H1 (cell line): ENCODE results near the gene MAPK8. TPM values are rescaled to one million over a fixed set of nuclear protein-coding genes. Genes with fewer than 3 reads are reported as not detected.

ENCODE experiments used
- CTCF ChIA-PET: fragments of 300-600 bp; sonication (Branson Sonifier 250); formaldehyde crosslinking; loops from one replicate; lab custom pipeline; 2021; ENCODE audit not compliant: partially characterized antibody; lab: Charles Lee
- POLR2A ChIA-PET: fragments of 300-600 bp; sonication (Branson Sonifier 250); formaldehyde crosslinking; loops from one replicate; lab custom pipeline; 2021; ENCODE audit warnings: inconsistent platforms; ENCODE audit not compliant: partially characterized antibody; lab: Charles Lee
- DNase-seq, 2 experiments: peaks; one replicate each; pipeline versions ENCODE4 v3.0.0 to v3.0.0-alpha.2; 2010 to 2022; ENCODE audit warnings: low spot score in 2 of 2, low read depth in 1 of 2, mixed read lengths in 1 of 2
- FAIRE-seq: peaks from 2 replicates; lab custom pipeline; 2011; peaks lifted over from hg19 to GRCh38; lab: Jason Lieb, UNC
- H2AFZ ChIP-seq: 2 replicates; pipeline ENCODE4 v1.8.1; 2012; ENCODE audit warnings: low read length, inconsistent platforms
- H2AK5ac ChIP-seq: 2 replicates; pipeline ENCODE4 v1.6.1; 2013; ENCODE audit warnings: low read depth, low read length
- H2BK120ac ChIP-seq: replicated peaks from 2 replicates; pipeline ENCODE3; 2013; ENCODE audit warnings: low read depth, low read length, inconsistent platforms
- H2BK12ac ChIP-seq: 2 replicates; pipeline ENCODE4 v1.6.1; 2013; ENCODE audit warnings: low read depth, low read length
- H2BK15ac ChIP-seq: 2 replicates; pipeline ENCODE4 v1.6.1; 2013; ENCODE audit warnings: low read length
- H2BK20ac ChIP-seq: 2 replicates; pipeline ENCODE4 v1.6.1; 2013; ENCODE audit warnings: low read length
- H2BK5ac ChIP-seq: 2 replicates; pipeline ENCODE4 v1.6.1; 2013; ENCODE audit warnings: low read depth, low read length
- H3K14ac ChIP-seq: 2 replicates; pipeline ENCODE4 v1.6.1; 2013; ENCODE audit warnings: inconsistent platforms; ENCODE audit not compliant: insufficient read length
- H3K18ac ChIP-seq: 2 replicates; pipeline ENCODE4 v1.6.1; 2013; ENCODE audit warnings: low read length; ENCODE audit errors: extremely low read depth
- H3K23ac ChIP-seq: 2 replicates; pipeline ENCODE4 v1.6.1; 2013; ENCODE audit warnings: inconsistent platforms; ENCODE audit not compliant: insufficient read length
- H3K23me2 ChIP-seq: 2 replicates; pipeline ENCODE4 v1.6.1; 2013; ENCODE audit warnings: low read depth, low read length
- H3K27ac ChIP-seq: 2 replicates; pipeline ENCODE4 v1.6.1; 2011; ENCODE audit warnings: low read depth, low read length, inconsistent platforms
- H3K27me3 ChIP-seq, 4 experiments: replicated peaks in 1 of 4; 1 replicate in 1 of 4; 2 replicates in 3 of 4; pipeline versions ENCODE4 v1.6.1 to v1.8.1; 2011 to 2013; ENCODE audit warnings: low read length in 3 of 4, mild to moderate bottlenecking in 3 of 4, inconsistent platforms in 2 of 4, mixed read lengths in 2 of 4, moderate library complexity in 1 of 4; ENCODE audit not compliant: control insufficient read depth in 3 of 4, insufficient read depth in 3 of 4; ENCODE audit errors: extremely low read depth in 1 of 4
- H3K36me3 ChIP-seq, 4 experiments: 2 replicates each; pipeline versions ENCODE4 v1.6.1 to v1.8.1; 2011 to 2013; ENCODE audit warnings: mild to moderate bottlenecking in 4 of 4, low read length in 3 of 4, moderate library complexity in 2 of 4, control low read depth in 1 of 4, inconsistent platforms in 1 of 4; ENCODE audit not compliant: insufficient read depth in 4 of 4, control insufficient read depth in 2 of 4
- H3K4ac ChIP-seq: replicated peaks from 2 replicates; pipeline ENCODE3; 2013; ENCODE audit warnings: low read length, low read depth, mixed read lengths, inconsistent platforms; ENCODE audit not compliant: insufficient read length
- H3K4me1 ChIP-seq, 4 experiments: replicated peaks in 1 of 4; 1 replicate in 1 of 4; 2 replicates in 3 of 4; pipeline versions ENCODE4 v1.6.1 to v1.8.1; 2011 to 2013; ENCODE audit warnings: low read length in 3 of 4, inconsistent platforms in 2 of 4, mixed read lengths in 1 of 4; ENCODE audit not compliant: insufficient read depth in 4 of 4, control insufficient read depth in 3 of 4
- H3K4me2 ChIP-seq, 2 experiments: 2 replicates each; pipeline versions ENCODE4 v1.6.1 to v1.8.1; 2011 to 2013; ENCODE audit warnings: low read depth in 2 of 2, low read length in 2 of 2, control low read depth in 1 of 2, inconsistent platforms in 1 of 2, mild to moderate bottlenecking in 1 of 2; ENCODE audit not compliant: insufficient read depth in 1 of 2
- H3K4me3 ChIP-seq, 4 experiments: fragments of 200-600, 300-600 bp in 1 of 4; sonication (generic), shearing (Covaris generic), sonication (Bioruptor Twin) in 1 of 4; 2 replicates each; pipeline versions ENCODE4 v1.5.1 to v1.8.1; 2011 to 2016; ENCODE audit warnings: low read length in 4 of 4, low read depth in 3 of 4, control low read depth in 2 of 4, inconsistent platforms in 2 of 4, mild to moderate bottlenecking in 2 of 4, mixed read lengths in 1 of 4, moderate library complexity in 1 of 4; ENCODE audit not compliant: insufficient read depth in 2 of 4; ENCODE audit errors: extremely low read depth in 1 of 4
- H3K56ac ChIP-seq: replicated peaks from 2 replicates; pipeline ENCODE3; 2013; ENCODE audit warnings: low read depth, mild to moderate bottlenecking, mixed read lengths, low read length, inconsistent platforms; ENCODE audit not compliant: insufficient read length
- H3K79me1 ChIP-seq: 2 replicates; pipeline ENCODE4 v1.6.1; 2013; ENCODE audit warnings: low read depth, low read length, control low read depth
- H3K79me2 ChIP-seq, 2 experiments: 2 replicates each; pipeline versions ENCODE4 v1.6.1 to v1.8.1; 2012 to 2013; ENCODE audit warnings: low read length in 2 of 2, mild to moderate bottlenecking in 2 of 2, inconsistent platforms in 1 of 2; ENCODE audit not compliant: insufficient read depth in 2 of 2, control insufficient read depth in 1 of 2
- H3K9ac ChIP-seq, 4 experiments: replicated peaks in 1 of 4; 1 replicate in 1 of 4; 2 replicates in 3 of 4; pipeline versions ENCODE4 v1.6.1 to v1.8.1; 2011 to 2013; ENCODE audit warnings: low read depth in 3 of 4, low read length in 3 of 4, control low read depth in 2 of 4, mild to moderate bottlenecking in 2 of 4, moderate library complexity in 2 of 4, inconsistent platforms in 1 of 4; ENCODE audit errors: extremely low read depth in 1 of 4
- H3K9me3 ChIP-seq, 2 experiments: 2 replicates each; pipeline versions ENCODE4 v1.6.1 to v1.8.1; 2012 to 2013; ENCODE audit warnings: mild to moderate bottlenecking in 2 of 2, moderate library complexity in 2 of 2, control low read depth in 1 of 2, inconsistent platforms in 1 of 2, low read depth in 1 of 2, low read length in 1 of 2, mixed read lengths in 1 of 2; ENCODE audit not compliant: insufficient read depth in 2 of 2
- H4K20me1 ChIP-seq, 2 experiments: replicated peaks in 1 of 2; 2 replicates each; pipeline versions ENCODE3 to v1.8.1; 2011 to 2013; ENCODE audit warnings: inconsistent platforms in 2 of 2, low read length in 2 of 2, mild to moderate bottlenecking in 1 of 2; ENCODE audit not compliant: insufficient read depth in 2 of 2, control insufficient read depth in 1 of 2
- H4K5ac ChIP-seq: 2 replicates; pipeline ENCODE4 v1.6.1; 2013; ENCODE audit warnings: low read length, low read depth, mixed read lengths, inconsistent platforms; ENCODE audit not compliant: insufficient read length
- H4K8ac ChIP-seq: 2 replicates; pipeline ENCODE4 v1.8.0; 2013; ENCODE audit warnings: mild to moderate bottlenecking, moderate library complexity, low read length, inconsistent platforms; ENCODE audit not compliant: insufficient read depth; ENCODE audit errors: extremely low read depth
- H4K91ac ChIP-seq: replicated peaks from 2 replicates; pipeline ENCODE3; 2013; ENCODE audit warnings: low read length, mixed read lengths, inconsistent platforms; ENCODE audit not compliant: insufficient read length
- BCL11A ChIP-seq, 2 experiments: IDR thresholded peaks; one replicate each; pipeline ENCODE4 v1.6.1; 2011; ENCODE audit warnings: low read depth in 2 of 2, low read length in 2 of 2, mild to moderate bottlenecking in 2 of 2
- CBX5 ChIP-seq: fragments of 300-800, 300-1000 bp; sonication (generic); IDR thresholded peaks from 2 replicates; pipeline ENCODE4 v1.7.1; 2016; ENCODE audit warnings: antibody characterized with exemption, low read length, low read depth
- JUND ChIP-seq: IDR thresholded peaks from 2 replicates; pipeline ENCODE4 v1.6.1; 2011; ENCODE audit warnings: mild to moderate bottlenecking, improper control_type of control experiment, low read length
- KDM5A ChIP-seq: fragments of 200-600 bp; IDR thresholded peaks from 2 replicates; pipeline ENCODE4 v1.7.1; 2012; ENCODE audit warnings: mild to moderate bottlenecking, low read length, inconsistent platforms, mixed read lengths
- RBBP5 ChIP-seq: IDR thresholded peaks from 2 replicates; pipeline ENCODE4 v1.7.1; 2012; ENCODE audit warnings: low read depth, mild to moderate bottlenecking, inconsistent platforms, low read length, moderate library complexity, borderline replicate concordance
- WGBS, 2 experiments: shearing (Covaris generic) in 1 of 2; methylation state at CpG; one replicate each; pipeline versions ENCODE4 v1.1.6 to v1.1.7; 2013 to 2015; ENCODE audit warnings: low lambda C conversion rate in 2 of 2, mixed read lengths in 2 of 2, inconsistent platforms in 1 of 2, low coverage in 1 of 2, missing lambda C conversion rate in 1 of 2; ENCODE audit not compliant: insufficient replicate concordance in 2 of 2, insufficient coverage in 1 of 2, insufficient read length in 1 of 2; ENCODE audit errors: extremely low coverage in 1 of 2, missing lambda C conversion rate in 1 of 2; 5-methylcytosine and 5-hydroxymethylcytosine counted together
- polyA plus RNA-seq, 7 experiments: library from polyadenylated mRNA; depleted of rRNA in 3 of 7; stranded (reverse) in 5 of 7; unstranded in 2 of 7; fragments of >200 nt in 5 of 7; fragments of 200-250 nt in 2 of 7; gene quantifications; 1 replicate in 5 of 7; 2 replicates in 1 of 7; 4 replicates in 1 of 7; pipeline versions ENCODE4 v1.2.1 to v1.2.3, GENCODE V29; 2011 to 2013; ENCODE audit warnings: missing spikeins in 2 of 7, mixed read lengths in 2 of 7
- total RNA-seq: library from RNA; stranded (reverse); fragmentation: NEBNext Ultra II Directional; extraction: Animal tissue kit (Norgen Biotek cat#: 25700); gene quantifications from 2 replicates; pipeline ENCODE4 v1.2.1, GENCODE V29; 2021

The MAPK8 gene
- total and polyA plus RNA-seq, 2 of the 8 experiments (the other 6 are each of a cell fraction or from before 2014, with no cell fraction given): 23.3 to 71.3 TPM

DNA sequence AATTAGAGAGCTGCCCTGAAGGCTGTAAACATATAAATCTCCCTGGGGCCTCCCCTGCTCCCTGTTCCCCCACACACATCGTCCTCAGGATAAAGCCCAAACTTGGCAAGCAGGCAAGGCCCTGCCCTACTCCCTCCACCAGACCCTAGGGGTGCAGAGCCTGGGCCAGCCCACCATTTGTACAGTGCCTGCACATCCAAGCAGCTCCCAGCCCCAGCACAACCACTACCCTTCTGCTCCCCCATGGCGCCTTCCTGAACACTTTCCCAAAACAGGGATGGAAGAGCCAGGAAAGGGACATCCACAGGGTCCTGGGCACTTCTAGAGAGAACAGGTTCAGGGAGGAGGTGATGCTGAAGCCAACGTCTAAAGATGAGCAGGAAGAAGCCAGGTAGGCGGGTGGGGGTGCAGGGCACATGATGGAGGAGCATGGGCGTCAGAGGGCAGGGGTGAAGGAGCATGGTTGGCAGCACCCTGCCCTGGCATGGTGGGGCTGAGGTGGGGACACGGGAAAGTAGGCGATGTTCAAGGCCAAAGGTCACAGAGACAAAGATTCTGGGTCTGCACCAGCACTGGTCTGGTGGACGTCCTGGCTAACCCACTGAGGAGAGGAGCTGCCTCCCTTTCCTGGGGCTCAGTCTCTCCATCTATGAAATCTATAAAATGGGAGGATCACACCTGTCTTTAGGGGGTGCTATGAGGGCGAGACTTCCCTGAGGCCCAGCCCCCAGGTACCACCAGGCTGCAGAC is 157.8 kb downstream of the MAPK8 start:
- Histone ChIP-seq H3K18ac (peak overlapping the region; percentile 48), H3K27me3 (peaks cover 0 to 12% (median 8%) of the 10 kb centered on the region in 4 experiments; a peak in 4 of 7 replicates), H3K9ac (no peak overlapping the region), H3K4me1 (peaks cover 0 to 20% (median 10%) of the 10 kb centered on the region in 4 experiments; a peak in 3 of 7 replicates), H2BK15ac (0 out of 2 replicates have a peak overlapping the region, but pooled peaks have one; percentile 46), H3K9me3 (no peaks in the 10 kb centered on the region), H3K23ac (no peak overlapping the region), H3K4me3 (no peak overlapping the region), H2AFZ (no peak overlapping the region), H2BK120ac (no peak overlapping the region), H2BK12ac (peak overlapping the region; percentile 27; the same call in 1 of the 2 replicates), H3K79me2 (no peaks in the 10 kb centered on the region), H4K91ac (no peak overlapping the region), H3K23me2 (peaks cover 4% of the 10 kb centered on the region; the same call in 1 of the 2 replicates), H2AK5ac (peak overlapping the region; percentile 24; the same call in 1 of the 2 replicates), H3K14ac (no peak overlapping the region), H2BK5ac (no peak overlapping the region), H3K36me3 (no peaks in the 10 kb centered on the region), H3K27ac (no peak overlapping the region), H3K56ac (no peak overlapping the region), H4K5ac (no peak overlapping the region), H3K4me2 (no peak overlapping the region), H2BK20ac (no peak overlapping the region), H4K8ac (no peak overlapping the region; the same call in 1 of the 2 replicates), H4K20me1 (peaks cover 0 to 8% of the 10 kb centered on the region in 2 experiments), H3K4ac (no peak overlapping the region), H3K79me1 (no peaks in the 10 kb centered on the region)
- 87% methylated on average over 9 of the region's 9 CpGs; no CpG with 5 or more reads in 1 of the 2 experiments for WGBS, 2 experiments
- ChIA-PET CTCF (interaction anchor here (0.7 to 12.6 kb wide), 20 partner anchors 8 to 144 kb away, joined by 3 to 112 read pairs (median 4); no protein-coding TSS in a partner anchor), POLR2A (interaction anchor here (1.1 to 1.2 kb wide), 2 partner anchors 24 to 192 kb away, joined by 3 read pairs; no protein-coding TSS in a partner anchor)
- TF ChIP-seq JUND: no peak
- no peak for TF ChIP-seq BCL11A (IDR thresholded peaks at IDR 0.05; ENCODE audit: low read depth in 2 of 2, low read length in 2 of 2)
- no peak for TF ChIP-seq KDM5A
- no peak for TF ChIP-seq CBX5
- no peak for TF ChIP-seq RBBP5
- FAIRE-seq (no peak), DNase-seq (peak in 1 of 2 experiments; percentile 40)
